K562 (cell line): ENCODE measurements around the gene RHBDF2. TPM values are rescaled to one million over a fixed set of nuclear protein-coding genes. Genes with fewer than 3 reads are reported as not detected.

Experiments used
- CC2D1A ChIP-seq: fragments of 450-650 bp; IDR thresholded peaks from 2 replicates; pipeline ENCODE4 v1.6.1; 2017; ENCODE audit warnings: mild to moderate bottlenecking
- CCAR2 ChIP-seq: fragments of 200-400 bp; formaldehyde crosslinking; IDR thresholded peaks from 2 replicates; pipeline ENCODE4 v1.6.1; 2017; ENCODE audit warnings: mild to moderate bottlenecking, low read depth, low read length
- EZH2 ChIP-seq: IDR thresholded peaks from 2 replicates; pipeline ENCODE4 v1.6.1; 2012; ENCODE audit warnings: low read depth, mild to moderate bottlenecking, inconsistent platforms, low read length, borderline replicate concordance
- FOXK2 ChIP-seq, 2 experiments: fragments of 450-650 bp; IDR thresholded peaks in 1 of 2; conservative IDR thresholded peaks in 1 of 2; 2 replicates each; pipeline ENCODE4 v1.6.1; 2016; ENCODE audit warnings: low read depth in 2 of 2, mild to moderate bottlenecking in 1 of 2
- HNRNPLL ChIP-seq: fragments of 200-400 bp; formaldehyde crosslinking; IDR thresholded peaks from 2 replicates; pipeline ENCODE4 v1.6.1; 2017; ENCODE audit warnings: low read length, low read depth, mild to moderate bottlenecking; ENCODE audit not compliant: poor library complexity, severe bottlenecking
- NR2C2 ChIP-seq, 2 experiments: fragments of 200-800 bp in 1 of 2; sonication (Bioruptor generic) in 1 of 2; sonication (generic) in 1 of 2; formaldehyde crosslinking in 1 of 2; IDR thresholded peaks; 2 replicates each; pipeline versions ENCODE4 v1.6.1 to v1.8.0; 2016 to 2022; ENCODE audit warnings: mild to moderate bottlenecking in 1 of 2, missing compliant biosample characterization in 1 of 2, missing genetic modification characterization in 1 of 2, missing genetic modification reagents in 1 of 2
- PCBP2 ChIP-seq: fragments of 200-400 bp; formaldehyde crosslinking; IDR thresholded peaks from 2 replicates; pipeline ENCODE4 v1.6.1; 2018; ENCODE audit warnings: low read length, low read depth, mild to moderate bottlenecking, moderate library complexity; ENCODE audit not compliant: poor library complexity, severe bottlenecking
- POLR2A ChIP-seq: fragments of 450-650 bp; conservative IDR thresholded peaks from 2 replicates; pipeline ENCODE4 v1.6.1; 2016
- RB1 ChIP-seq: fragments of 450-650 bp; IDR thresholded peaks from 2 replicates; pipeline ENCODE4 v1.6.1; 2017; ENCODE audit warnings: low read depth, mild to moderate bottlenecking
- SMARCE1 ChIP-seq: fragments of 450-650 bp; IDR thresholded peaks from 2 replicates; pipeline ENCODE4 v1.7.1; 2016; ENCODE audit warnings: mild to moderate bottlenecking
- TCFL5 ChIP-seq: fragments of 250-450 bp; sonication (Bioruptor Pico); conservative IDR thresholded peaks from 2 replicates; pipeline ENCODE4 v1.6.1; 2021; ENCODE audit warnings: mild to moderate bottlenecking, moderate library complexity, matching md5 sums
- TSC22D4 ChIP-seq: fragments of 450-650 bp; IDR thresholded peaks from 2 replicates; pipeline ENCODE4 v1.6.1; 2016; ENCODE audit warnings: missing genetic modification characterization, missing biosample characterization, control low read depth
- polyA plus RNA-seq, 8 experiments: library from polyadenylated mRNA; depleted of rRNA in 4 of 8; stranded (reverse) in 5 of 8; unstranded in 3 of 8; fragments of >200 nt; fragmentation: Nextera tagmentation in 2 of 8; fragmentation: Illumina TruSeq in 1 of 8; extraction: Ambion mirVana in 2 of 8; extraction: Trizol in 1 of 8; gene quantifications; 2 replicates each; pipeline versions ENCODE4 v1.2.1 to v1.2.3, GENCODE V29; 2011 to 2014; ENCODE audit warnings: inconsistent platforms in 1 of 8, missing spikeins in 1 of 8
- total RNA-seq, 7 experiments: library from RNA; depleted of rRNA in 6 of 7; stranded (reverse); fragments of >200 nt in 6 of 7; fragmentation: Illumina TruSeq in 2 of 7; extraction: Trizol in 2 of 7; gene quantifications; 2 replicates each; pipeline versions ENCODE4 v1.2.1 to v1.2.3, GENCODE V29; 2011 to 2021; ENCODE audit warnings: low replicate concordance in 1 of 7
- TF ChIP-seq, protein P1 (sequence below): fragments of 250-450 bp; sonication (Bioruptor Pico); IDR thresholded peaks from 2 replicates; pipeline ENCODE4 v1.6.1; 2021; ENCODE audit warnings: mild to moderate bottlenecking
- TF ChIP-seq, protein P2 (sequence below), 2 experiments: fragments of 450-650 bp; IDR thresholded peaks; 2 replicates each; pipeline ENCODE4 v1.6.1; 2016; ENCODE audit warnings: mild to moderate bottlenecking in 2 of 2, borderline replicate concordance in 1 of 2, low read depth in 1 of 2, moderate library complexity in 1 of 2
- TF ChIP-seq, protein P3 (sequence below): fragments of 250-450 bp; sonication (Bioruptor Pico); IDR thresholded peaks from 2 replicates; pipeline ENCODE4 v1.8.0; 2021; ENCODE audit warnings: mild to moderate bottlenecking, moderate library complexity
- TF ChIP-seq, protein P4 (sequence below): fragments of 450-650 bp; IDR thresholded peaks from 2 replicates; pipeline ENCODE4 v1.6.1; 2016

RHBDF2 gene
- total and polyA plus RNA-seq, 9 of the 15 experiments (the other 6 are each of a cell fraction or from before 2014, with no cell fraction given) = 0.04 to 2.8 (median 1.1) TPM

DNA sequence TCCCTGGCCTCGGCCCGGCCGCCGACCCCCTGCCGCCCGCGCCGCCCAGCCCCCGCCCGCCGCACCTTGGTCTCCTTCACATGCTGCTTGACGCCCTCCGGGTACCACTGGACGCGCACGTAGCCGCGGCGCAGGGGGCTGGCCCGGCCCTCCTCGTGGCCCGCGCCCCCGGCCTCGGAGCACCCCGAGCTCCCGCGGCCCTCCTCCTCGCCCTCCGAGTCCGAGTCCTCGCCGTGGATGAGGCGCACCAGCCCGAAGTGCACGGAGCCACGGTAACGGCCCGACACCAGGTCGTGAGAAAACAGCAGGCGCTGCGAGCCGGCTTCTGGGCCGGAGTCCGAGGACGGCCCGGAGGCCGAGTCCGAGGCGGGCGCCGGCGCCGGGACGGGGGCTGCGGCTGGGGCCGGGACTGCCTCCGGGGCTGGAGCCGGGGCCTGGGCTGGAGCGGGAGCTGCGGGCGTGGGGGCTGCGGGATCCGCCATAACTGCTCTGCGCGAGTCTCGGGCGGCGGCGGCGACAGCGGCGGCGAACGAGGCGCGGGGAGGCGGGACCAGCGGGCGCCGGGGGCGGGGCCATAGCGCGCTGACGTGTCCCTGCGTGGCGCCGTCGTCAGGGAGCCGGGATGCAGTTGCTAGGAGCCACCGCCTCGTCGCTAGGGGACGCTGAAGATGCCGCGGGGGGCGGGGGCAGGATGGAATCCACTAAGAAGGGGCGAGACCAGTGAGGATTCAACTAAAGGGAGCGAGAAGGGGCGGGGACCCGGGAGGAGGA, 48.4 kb downstream of the RHBDF2 start, which contains the start of gene UBE2O (continued):
- TF ChIP-seq, protein P1, sequence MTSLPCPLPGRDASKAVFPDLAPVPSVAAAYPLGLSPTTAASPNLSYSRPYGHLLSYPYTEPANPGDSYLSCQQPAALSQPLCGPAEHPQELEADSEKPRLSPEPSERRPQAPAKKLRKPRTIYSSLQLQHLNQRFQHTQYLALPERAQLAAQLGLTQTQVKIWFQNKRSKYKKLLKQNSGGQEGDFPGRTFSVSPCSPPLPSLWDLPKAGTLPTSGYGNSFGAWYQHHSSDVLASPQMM (CRISPR knock-in tag) = no peak
- TF ChIP-seq TSC22D4 (no peak), NR2C2 (CRISPR knock-in tag; IDR thresholded peaks at IDR 0.05) (no peak), NR2C2 (tag; IDR thresholded peaks at IDR 0.05) (no peak), HNRNPLL (peak; percentile 30), POLR2A (no peak), TCFL5 (CRISPR knock-in tag) (no peak), RB1 (peak; percentile 74), EZH2 (no peak), SMARCE1 (no peak), PCBP2 (no peak), CC2D1A (no peak), CCAR2 (no peak), FOXK2 (conservative IDR thresholded peaks at IDR 0.05 in 1 of 2, IDR thresholded peaks at IDR 0.05 in 1 of 2; ENCODE audit: low read depth in 2 of 2) (no peak)
- TF ChIP-seq, protein P2, sequence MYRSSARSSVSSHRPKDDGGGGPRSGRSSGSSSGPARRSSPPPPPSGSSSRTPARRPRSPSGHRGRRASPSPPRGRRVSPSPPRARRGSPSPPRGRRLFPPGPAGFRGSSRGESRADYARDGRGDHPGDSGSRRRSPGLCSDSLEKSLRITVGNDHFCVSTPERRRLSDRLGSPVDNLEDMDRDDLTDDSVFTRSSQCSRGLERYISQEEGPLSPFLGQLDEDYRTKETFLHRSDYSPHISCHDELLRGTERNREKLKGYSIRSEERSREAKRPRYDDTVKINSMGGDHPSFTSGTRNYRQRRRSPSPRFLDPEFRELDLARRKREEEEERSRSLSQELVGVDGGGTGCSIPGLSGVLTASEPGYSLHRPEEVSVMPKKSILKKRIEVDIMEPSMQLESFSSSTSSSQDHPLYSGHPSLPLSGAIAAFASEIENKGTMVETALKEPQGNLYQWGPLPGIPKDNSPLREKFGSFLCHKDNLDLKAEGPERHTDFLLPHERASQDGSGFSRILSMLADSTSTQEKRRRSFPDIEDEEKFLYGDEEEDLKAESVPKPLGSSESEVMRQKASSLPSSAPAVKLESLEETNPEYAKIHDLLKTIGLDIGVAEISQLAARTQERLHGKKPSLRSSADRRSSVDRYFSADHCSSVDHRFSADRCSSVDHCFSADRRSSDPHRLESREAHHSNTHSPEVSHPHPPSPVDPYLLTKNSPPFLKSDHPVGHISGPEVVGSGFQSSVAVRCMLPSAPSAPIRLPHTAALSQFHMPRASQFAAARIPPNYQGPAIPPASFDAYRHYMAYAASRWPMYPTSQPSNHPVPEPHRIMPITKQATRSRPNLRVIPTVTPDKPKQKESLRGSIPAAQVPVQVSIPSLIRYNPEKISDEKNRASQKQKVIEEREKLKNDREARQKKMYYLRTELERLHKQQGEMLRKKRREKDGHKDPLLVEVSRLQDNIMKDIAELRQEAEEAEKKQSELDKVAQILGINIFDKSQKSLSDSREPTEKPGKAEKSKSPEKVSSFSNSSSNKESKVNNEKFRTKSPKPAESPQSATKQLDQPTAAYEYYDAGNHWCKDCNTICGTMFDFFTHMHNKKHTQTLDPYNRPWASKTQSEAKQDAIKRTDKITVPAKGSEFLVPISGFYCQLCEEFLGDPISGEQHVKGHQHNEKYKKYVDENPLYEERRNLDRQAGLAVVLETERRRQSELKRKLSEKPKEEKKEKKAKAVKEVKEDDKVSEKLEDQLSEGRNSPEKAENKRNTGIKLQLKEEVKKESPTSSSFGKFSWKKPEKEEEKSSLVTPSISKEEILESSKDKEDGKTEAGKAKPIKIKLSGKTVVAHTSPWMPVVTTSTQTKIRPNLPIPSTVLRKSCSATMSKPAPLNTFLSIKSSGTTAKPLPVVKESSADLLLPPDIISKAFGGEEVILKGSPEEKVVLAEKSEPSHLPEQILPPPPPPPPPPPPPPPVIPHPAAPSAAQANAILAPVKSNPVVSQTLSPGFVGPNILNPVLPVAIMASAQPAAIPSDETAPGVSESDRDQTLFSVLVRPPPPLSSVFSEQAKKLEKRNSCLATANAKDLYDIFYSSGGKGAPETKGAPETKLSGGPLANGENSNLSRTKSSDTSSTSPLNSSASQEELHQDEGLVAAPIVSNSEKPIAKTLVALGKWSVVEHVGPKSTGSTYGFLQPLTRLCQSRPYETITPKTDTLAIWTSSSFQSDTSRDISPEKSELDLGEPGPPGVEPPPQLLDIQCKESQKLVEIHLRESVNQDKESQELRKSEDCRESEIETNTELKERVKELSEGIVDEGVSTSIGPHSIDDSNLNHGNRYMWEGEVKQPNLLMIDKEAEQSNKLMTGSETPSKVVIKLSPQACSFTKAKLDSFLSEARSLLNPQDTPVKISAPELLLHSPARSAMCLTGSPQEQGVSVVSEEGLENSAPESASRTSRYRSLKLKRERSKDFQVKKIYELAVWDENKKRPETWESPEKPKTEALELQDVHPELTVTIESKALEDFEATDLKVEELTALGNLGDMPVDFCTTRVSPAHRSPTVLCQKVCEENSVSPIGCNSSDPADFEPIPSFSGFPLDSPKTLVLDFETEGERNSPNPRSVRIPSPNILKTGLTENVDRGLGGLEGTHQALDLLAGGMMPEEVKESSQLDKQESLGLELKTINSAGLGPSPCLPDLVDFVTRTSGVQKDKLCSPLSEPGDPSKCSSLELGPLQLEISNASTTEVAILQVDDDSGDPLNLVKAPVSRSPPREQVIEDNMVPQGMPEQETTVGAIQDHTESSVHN (IDR thresholded peaks at IDR 0.05; ENCODE audit: borderline replicate concordance in 1 of 2, low read depth in 1 of 2) = no peak
- TF ChIP-seq, protein P3, sequence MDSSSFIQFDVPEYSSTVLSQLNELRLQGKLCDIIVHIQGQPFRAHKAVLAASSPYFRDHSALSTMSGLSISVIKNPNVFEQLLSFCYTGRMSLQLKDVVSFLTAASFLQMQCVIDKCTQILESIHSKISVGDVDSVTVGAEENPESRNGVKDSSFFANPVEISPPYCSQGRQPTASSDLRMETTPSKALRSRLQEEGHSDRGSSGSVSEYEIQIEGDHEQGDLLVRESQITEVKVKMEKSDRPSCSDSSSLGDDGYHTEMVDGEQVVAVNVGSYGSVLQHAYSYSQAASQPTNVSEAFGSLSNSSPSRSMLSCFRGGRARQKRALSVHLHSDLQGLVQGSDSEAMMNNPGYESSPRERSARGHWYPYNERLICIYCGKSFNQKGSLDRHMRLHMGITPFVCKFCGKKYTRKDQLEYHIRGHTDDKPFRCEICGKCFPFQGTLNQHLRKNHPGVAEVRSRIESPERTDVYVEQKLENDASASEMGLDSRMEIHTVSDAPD (CRISPR knock-in tag) = no peak
- TF ChIP-seq, protein P4, sequence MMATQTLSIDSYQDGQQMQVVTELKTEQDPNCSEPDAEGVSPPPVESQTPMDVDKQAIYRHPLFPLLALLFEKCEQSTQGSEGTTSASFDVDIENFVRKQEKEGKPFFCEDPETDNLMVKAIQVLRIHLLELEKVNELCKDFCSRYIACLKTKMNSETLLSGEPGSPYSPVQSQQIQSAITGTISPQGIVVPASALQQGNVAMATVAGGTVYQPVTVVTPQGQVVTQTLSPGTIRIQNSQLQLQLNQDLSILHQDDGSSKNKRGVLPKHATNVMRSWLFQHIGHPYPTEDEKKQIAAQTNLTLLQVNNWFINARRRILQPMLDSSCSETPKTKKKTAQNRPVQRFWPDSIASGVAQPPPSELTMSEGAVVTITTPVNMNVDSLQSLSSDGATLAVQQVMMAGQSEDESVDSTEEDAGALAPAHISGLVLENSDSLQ = no peak
